CD4-positive, alpha-beta T cell (primary cell): Measurements from ENCODE around the gene NANOS1. TPM values are rescaled to one million over a fixed set of nuclear protein-coding genes. Genes with fewer than 3 reads are reported as not detected.

Source experiments
- ATAC-seq: fragments of 200-7000 bp; cut with Tn5 transposase; one replicate; pipeline ENCODE4 v1.10.0; 2022; ENCODE audit warnings: mild to moderate bottlenecking; ENCODE audit not compliant: poor library complexity
- CTCF ChIA-PET: fragments of 350-600 bp; sonication (Branson Sonifier 250); formaldehyde crosslinking; loops from one replicate; lab custom pipeline; 2021; ENCODE audit warnings: antibody characterized with exemption, inconsistent platforms; lab: Charles Lee
- POLR2A ChIA-PET: fragments of 350-600 bp; sonication (Branson Sonifier 250); formaldehyde crosslinking; loops from one replicate; lab custom pipeline; 2021; ENCODE audit warnings: antibody characterized with exemption, inconsistent platforms; lab: Charles Lee
- DNase-seq, 14 experiments: peaks; one replicate each; pipeline ENCODE4 v3.0.0-alpha.2; 2013 to 2020; ENCODE audit warnings: mixed read lengths in 2 of 14
- H3K27ac ChIP-seq, 2 donors: one replicate each; pipeline versions ENCODE4 v1.5.1 to v1.7.0; 2013; ENCODE audit warnings: low read length in 2 of 2, low read depth in 1 of 2, mild to moderate bottlenecking in 1 of 2
- H3K27me3 ChIP-seq, 2 experiments: 1 replicate in 1 of 2; 2 replicates in 1 of 2; pipeline versions ENCODE4 v1.6.1 to v1.7.0; 2013; ENCODE audit warnings: low read length in 2 of 2, control low read depth in 1 of 2, mild to moderate bottlenecking in 1 of 2, moderate library complexity in 1 of 2; ENCODE audit not compliant: insufficient read depth in 2 of 2, control insufficient read depth in 1 of 2
- H3K36me3 ChIP-seq: one replicate; pipeline ENCODE4 v1.6.1; 2013; ENCODE audit warnings: low read length, control low read depth; ENCODE audit not compliant: insufficient read depth
- H3K4me1 ChIP-seq: one replicate; pipeline ENCODE4 v1.6.1; 2013; ENCODE audit warnings: low read length, control low read depth; ENCODE audit not compliant: insufficient read depth
- H3K4me3 ChIP-seq: one replicate; pipeline ENCODE4 v1.5.1; 2013; ENCODE audit warnings: mild to moderate bottlenecking, low read length, moderate library complexity
- H3K9me3 ChIP-seq, 2 experiments: 1 replicate in 1 of 2; 2 replicates in 1 of 2; pipeline versions ENCODE4 v1.6.1 to v1.7.0; 2013; ENCODE audit warnings: low read length in 2 of 2, mild to moderate bottlenecking in 2 of 2, control low read depth in 1 of 2, moderate library complexity in 1 of 2; ENCODE audit not compliant: control insufficient read depth in 1 of 2, insufficient read depth in 1 of 2
- H3K27ac Mint-ChIP-seq: one replicate; pipeline ENCODE4 v1.8.0; 2020; ENCODE audit warnings: mixed read lengths
- H3K27me3 Mint-ChIP-seq: one replicate; pipeline ENCODE4 v1.8.0; 2021; ENCODE audit warnings: mixed read lengths
- H3K36me3 Mint-ChIP-seq: one replicate; pipeline ENCODE4 v1.8.0; 2021; ENCODE audit warnings: low read depth, mixed read lengths
- H3K4me1 Mint-ChIP-seq: one replicate; pipeline ENCODE4 v1.8.0; 2021; ENCODE audit warnings: low read depth, mixed read lengths
- H3K4me3 Mint-ChIP-seq: one replicate; pipeline ENCODE4 v1.8.0; 2020; ENCODE audit warnings: mild to moderate bottlenecking, mixed read lengths
- H3K9me3 Mint-ChIP-seq: one replicate; pipeline ENCODE4 v1.8.0; 2020; ENCODE audit warnings: mixed read lengths
- intact Hi-C, 2 experiments: fragments of 100-400 bp; cut with DNase I in 1 of 2; cut with micrococcal nuclease in 1 of 2; formaldehyde crosslinking; loops; one replicate each; pipeline versions ENCODE4 v1.15.1 to v1.9.0; 2023 to 2025; cut with DNase I, micrococcal nuclease
- total RNA-seq, 174 experiments: library from RNA in 2 of 174; stranded (reverse) in 2 of 174; gene quantifications; one replicate each; pipeline ENCODE4 v1.2.3 and lab custom pipeline; 2021 to 2026
- TF ChIP-seq, protein P1 (sequence below): fragments of 200-600 bp; IDR thresholded peaks from one replicate; pipeline ENCODE4 v1.8.0; 2022; ENCODE audit warnings: antibody characterized with exemption, mild to moderate bottlenecking

Gene NANOS1
- total RNA-seq, 2 experiments from 2014 or later: 0.08 to 0.14 TPM

DNA sequence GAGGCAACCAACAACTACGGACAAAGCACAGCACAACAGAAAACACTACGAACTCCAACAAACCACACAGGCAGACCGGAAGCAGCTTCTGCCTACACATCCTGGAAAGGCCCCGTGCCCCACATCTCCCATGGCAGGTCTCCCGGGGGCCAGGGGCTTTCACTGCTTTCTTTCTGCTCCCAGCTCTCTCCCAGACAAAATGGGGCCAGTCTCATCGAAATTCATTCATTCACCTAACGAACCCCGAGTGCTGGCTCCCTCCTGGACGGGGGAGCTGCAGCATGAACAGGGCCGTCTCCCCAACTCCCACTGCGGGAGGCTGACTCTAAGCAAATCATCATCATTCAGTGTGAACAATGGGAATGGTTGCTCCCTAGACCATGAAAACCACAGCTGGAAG, 47.6 kb upstream of the NANOS1 start:
- POLR2A ChIA-PET: no interaction called here
- Mint-ChIP-seq H3K27me3 (peaks cover 10% of the 10 kb centered on the region), H3K4me3 (no peak overlapping the region), H3K4me1 (no peaks in the 10 kb centered on the region), H3K36me3 (peaks cover 16% of the 10 kb centered on the region), H3K9me3 (peaks cover 9% of the 10 kb centered on the region), H3K27ac (no peak overlapping the region)
- intact Hi-C loops: no loop called here
- no peak for ATAC-seq
- Histone ChIP-seq H3K36me3 (no peaks in the 10 kb centered on the region), H3K27ac (no peak overlapping the region), H3K4me1 (no peaks in the 10 kb centered on the region), H3K4me3 (no peak overlapping the region), H3K9me3 (peaks cover 11 to 26% of the 10 kb centered on the region in 2 experiments), H3K27me3 (no peaks in the 10 kb centered on the region)
- DNase-seq: no peak
- TF ChIP-seq, protein P1, sequence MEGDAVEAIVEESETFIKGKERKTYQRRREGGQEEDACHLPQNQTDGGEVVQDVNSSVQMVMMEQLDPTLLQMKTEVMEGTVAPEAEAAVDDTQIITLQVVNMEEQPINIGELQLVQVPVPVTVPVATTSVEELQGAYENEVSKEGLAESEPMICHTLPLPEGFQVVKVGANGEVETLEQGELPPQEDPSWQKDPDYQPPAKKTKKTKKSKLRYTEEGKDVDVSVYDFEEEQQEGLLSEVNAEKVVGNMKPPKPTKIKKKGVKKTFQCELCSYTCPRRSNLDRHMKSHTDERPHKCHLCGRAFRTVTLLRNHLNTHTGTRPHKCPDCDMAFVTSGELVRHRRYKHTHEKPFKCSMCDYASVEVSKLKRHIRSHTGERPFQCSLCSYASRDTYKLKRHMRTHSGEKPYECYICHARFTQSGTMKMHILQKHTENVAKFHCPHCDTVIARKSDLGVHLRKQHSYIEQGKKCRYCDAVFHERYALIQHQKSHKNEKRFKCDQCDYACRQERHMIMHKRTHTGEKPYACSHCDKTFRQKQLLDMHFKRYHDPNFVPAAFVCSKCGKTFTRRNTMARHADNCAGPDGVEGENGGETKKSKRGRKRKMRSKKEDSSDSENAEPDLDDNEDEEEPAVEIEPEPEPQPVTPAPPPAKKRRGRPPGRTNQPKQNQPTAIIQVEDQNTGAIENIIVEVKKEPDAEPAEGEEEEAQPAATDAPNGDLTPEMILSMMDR: no peak
- CTCF ChIA-PET: no interaction called here

DNA sequence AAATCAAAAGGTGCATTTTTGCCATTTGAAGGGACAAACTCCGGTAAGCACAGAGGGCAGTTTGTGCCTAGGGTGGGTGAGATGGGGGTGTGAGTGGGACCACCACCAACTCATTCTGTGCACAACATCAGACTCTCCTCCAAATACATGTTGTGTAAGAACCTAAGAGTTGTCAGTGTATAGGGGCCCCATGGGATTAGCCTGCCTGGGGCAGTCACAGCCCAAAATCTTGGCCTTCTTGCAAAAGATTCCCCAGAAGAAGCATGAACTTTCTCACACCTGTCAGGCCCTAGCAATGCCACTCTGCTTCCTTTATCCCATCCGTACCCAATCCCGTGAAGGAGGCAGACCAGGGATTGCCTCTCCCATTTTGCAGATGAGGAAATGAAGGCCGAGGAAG, 47.1 kb upstream of the NANOS1 start:
- TF ChIP-seq, protein P1: no peak
- peaks cover 11 to 26% of the 10 kb centered on the region in 2 experiments for H3K9me3 ChIP-seq
- H3K4me1 ChIP-seq: peaks cover under 1% of the 10 kb centered on the region
- H3K9me3 Mint-ChIP-seq: peaks cover 9% of the 10 kb centered on the region
- intact Hi-C loops: no loop called here
- H3K4me3 ChIP-seq: no peak overlapping the region
- no peaks in the 10 kb centered on the region for H3K27me3 ChIP-seq
- no peaks in the 10 kb centered on the region for H3K4me1 Mint-ChIP-seq
- POLR2A ChIA-PET: no interaction called here
- no peaks in the 10 kb centered on the region for H3K36me3 ChIP-seq
- CTCF ChIA-PET: no interaction called here
- H3K36me3 Mint-ChIP-seq: peaks cover 16% of the 10 kb centered on the region
- DNase-seq (no peak), ATAC-seq (no peak)
- H3K27ac Mint-ChIP-seq: no peak overlapping the region
- no peak overlapping the region for H3K27ac ChIP-seq
- peaks cover 10% of the 10 kb centered on the region for H3K27me3 Mint-ChIP-seq
- H3K4me3 Mint-ChIP-seq: no peak overlapping the region

- Mint-ChIP-seq H3K9me3 (peaks cover 9% of the 10 kb centered on the region), H3K4me3 (no peak overlapping the region), H3K36me3 (peaks cover 16% of the 10 kb centered on the region), H3K27ac (no peak overlapping the region), H3K4me1 (no peaks in the 10 kb centered on the region), H3K27me3 (peaks cover 10% of the 10 kb centered on the region)
- H3K27me3 ChIP-seq: no peaks in the 10 kb centered on the region
- TF ChIP-seq, protein P1: no peak
- no peak overlapping the region for H3K27ac ChIP-seq
- ChIA-PET POLR2A (no interaction called here), CTCF (no interaction called here)
- ATAC-seq (no peak), DNase-seq (no peak)
- H3K9me3 ChIP-seq: peaks cover 11 to 26% of the 10 kb centered on the region in 2 experiments
- H3K36me3 ChIP-seq: no peaks in the 10 kb centered on the region
- peaks cover 3% of the 10 kb centered on the region for H3K4me1 ChIP-seq
- no peak overlapping the region for H3K4me3 ChIP-seq
- intact Hi-C loops: no loop called here
These were observed 46.3 kb upstream of the NANOS1 start for GRCh38 chr10:118983263-118983662.
